GM23338 (cell line): ENCODE results near the gene UHRF2. TPM values are rescaled to one million over a fixed set of nuclear protein-coding genes. Genes with fewer than 3 reads are reported as not detected.
"Not testable (repeated sequence)": the region's sequence is repeated elsewhere in the genome, so short reads cannot be mapped to it uniquely, and the experiment has no call there.

Experiments used
- ATAC-seq: fragments of 200-7000 bp; cut with Tn5 transposase; 3 replicates; pipeline ENCODE4 v1.9.1; 2020
- DNase-seq: peaks from one replicate; pipeline ENCODE4 v3.0.0-alpha.2; 2015; ENCODE audit warnings: low spot score
- H2AFZ ChIP-seq: fragments of 200-600 bp; sonication (generic); 2 replicates; pipeline ENCODE4 v1.8.0; 2016; ENCODE audit warnings: antibody characterized with exemption, mild to moderate bottlenecking, moderate library complexity
- H3F3A ChIP-seq: fragments of 200-600 bp; sonication (generic); replicated peaks from 2 replicates; pipeline ENCODE4 v1.8.0; 2017; ENCODE audit warnings: antibody characterized with exemption, mixed run types, low read depth
- H3K27ac ChIP-seq: fragments of 200-600 bp; sonication (generic); 2 replicates; pipeline ENCODE4 v1.6.1; 2016; ENCODE audit warnings: low read depth
- H3K27me3 ChIP-seq: fragments of 200-600 bp; sonication (generic); 2 replicates; pipeline ENCODE4 v1.8.0; 2016; ENCODE audit warnings: mild to moderate bottlenecking, mixed run types, moderate library complexity; ENCODE audit not compliant: insufficient read depth
- H3K36me3 ChIP-seq: fragments of 200-600 bp; sonication (generic); 2 replicates; pipeline ENCODE4 v1.8.0; 2016; ENCODE audit warnings: mild to moderate bottlenecking; ENCODE audit not compliant: insufficient read depth
- H3K4me1 ChIP-seq: fragments of 200-600 bp; sonication (generic); 2 replicates; pipeline ENCODE4 v1.8.0; 2016; ENCODE audit warnings: mild to moderate bottlenecking, moderate library complexity; ENCODE audit not compliant: insufficient read depth
- H3K4me2 ChIP-seq: fragments of 200-600 bp; sonication (generic); 2 replicates; pipeline ENCODE4 v1.7.1; 2017; ENCODE audit warnings: mixed run types
- H3K4me3 ChIP-seq: fragments of 200-600 bp; sonication (generic); 2 replicates; pipeline ENCODE4 v1.6.1; 2016; ENCODE audit warnings: mixed run types
- H3K79me2 ChIP-seq: fragments of 200-600 bp; sonication (generic); replicated peaks from 2 replicates; pipeline ENCODE4 v1.8.0; 2017; ENCODE audit warnings: mild to moderate bottlenecking; ENCODE audit not compliant: insufficient read depth
- H3K9me2 ChIP-seq: fragments of 200-600 bp; sonication (generic); 2 replicates; pipeline ENCODE4 v1.8.0; 2017; ENCODE audit not compliant: insufficient read depth
- H4K20me1 ChIP-seq: fragments of 200-600 bp; sonication (generic); replicated peaks from 2 replicates; pipeline ENCODE4 v1.8.0; 2017; ENCODE audit warnings: mild to moderate bottlenecking; ENCODE audit not compliant: insufficient read depth
- H3K27ac Mint-ChIP-seq: 2 replicates; pipeline ENCODE4 v1.8.0; 2020; ENCODE audit warnings: inconsistent platforms, mild to moderate bottlenecking, moderate library complexity, mixed read lengths
- H3K27me3 Mint-ChIP-seq: 3 replicates; pipeline ENCODE4 v1.8.0; 2022; ENCODE audit warnings: low read depth, mild to moderate bottlenecking, moderate library complexity, mixed read lengths, inconsistent platforms; ENCODE audit not compliant: insufficient read depth, poor library complexity
- H3K36me3 Mint-ChIP-seq: 3 replicates; pipeline ENCODE4 v1.8.0; 2021; ENCODE audit warnings: low read depth, mild to moderate bottlenecking, inconsistent platforms, moderate library complexity, mixed read lengths
- H3K4me1 Mint-ChIP-seq: 3 replicates; pipeline ENCODE4 v1.8.0; 2020; ENCODE audit warnings: mild to moderate bottlenecking, inconsistent platforms, mixed read lengths
- H3K4me3 Mint-ChIP-seq: 3 replicates; pipeline ENCODE4 v1.8.0; 2021; ENCODE audit warnings: moderate library complexity, mild to moderate bottlenecking, inconsistent platforms, mixed read lengths
- H3K9me3 Mint-ChIP-seq: 3 replicates; pipeline ENCODE4 v1.8.0; 2020; ENCODE audit warnings: moderate library complexity, mild to moderate bottlenecking, inconsistent platforms, mixed read lengths
- CREB1 ChIP-seq: fragments of 250-450 bp; sonication (Bioruptor Pico); IDR thresholded peaks from 2 replicates; pipeline ENCODE4 v1.5.0; 2020; ENCODE audit warnings: low read depth, mild to moderate bottlenecking, moderate library complexity
- EZH2 ChIP-seq: fragments of 200-600 bp; sonication (generic); IDR thresholded peaks from one replicate; pipeline ENCODE4 v1.8.0; 2017; ENCODE audit warnings: antibody characterized with exemption, mild to moderate bottlenecking, low read depth; ENCODE audit not compliant: unreplicated experiment
- EZH2phosphoT487 ChIP-seq: fragments of 200-600 bp; sonication (generic); IDR thresholded peaks from one replicate; pipeline ENCODE4 v1.8.1; 2018; ENCODE audit warnings: antibody characterized with exemption; ENCODE audit not compliant: unreplicated experiment
- JUNB ChIP-seq: IDR thresholded peaks from one replicate; pipeline ENCODE4 v1.6.1; 2016; ENCODE audit warnings: antibody characterized with exemption; ENCODE audit not compliant: unreplicated experiment
- NANOG ChIP-seq: IDR thresholded peaks from 2 replicates; pipeline ENCODE4 v1.6.1; 2016; ENCODE audit warnings: antibody characterized with exemption, borderline replicate concordance
- POLR2AphosphoS5 ChIP-seq: IDR thresholded peaks from 2 replicates; pipeline ENCODE4 v1.6.1; 2016; ENCODE audit warnings: antibody characterized with exemption, low read depth
- STAT1 ChIP-seq: IDR thresholded peaks from one replicate; pipeline ENCODE4 v1.6.1; 2016; ENCODE audit warnings: antibody characterized with exemption; ENCODE audit not compliant: unreplicated experiment
- ZNF114 ChIP-seq: fragments of 250-450 bp; sonication (Bioruptor Pico); IDR thresholded peaks from 2 replicates; pipeline ENCODE4 v1.5.0; 2020; ENCODE audit warnings: mild to moderate bottlenecking, moderate library complexity
- ZNF331 ChIP-seq: fragments of 250-450 bp; sonication (Bioruptor Pico); IDR thresholded peaks from 2 replicates; pipeline ENCODE4 v1.5.0; 2020; ENCODE audit warnings: low read depth, mild to moderate bottlenecking, moderate library complexity
- polyA plus RNA-seq: library from polyadenylated mRNA; unstranded; fragments of >200 nt; fragmentation: Nextera tagmentation; extraction: Ambion mirVana; gene quantifications from 2 replicates; pipeline ENCODE4 v1.2.1, GENCODE V29; 2016
- total RNA-seq: library from RNA; depleted of rRNA; stranded (reverse); fragments of >200 nt; shearing (Covaris generic); gene quantifications from 2 replicates; pipeline ENCODE4 v1.2.3, GENCODE V29; 2014
- TF ChIP-seq, protein P1 (sequence below): fragments of 250-450 bp; sonication (Bioruptor Pico); IDR thresholded peaks from 2 replicates; pipeline ENCODE4 v1.5.0; 2020; ENCODE audit warnings: mild to moderate bottlenecking, moderate library complexity
- TF ChIP-seq, protein P2 (sequence below), 2 experiments: fragments of 200-600 bp in 1 of 2; sonication (generic) in 1 of 2; conservative IDR thresholded peaks; 2 replicates each; pipeline versions ENCODE4 v1.5.1 to v1.6.1; 2016 to 2017; ENCODE audit warnings: antibody characterized with exemption in 2 of 2, low read depth in 2 of 2, mild to moderate bottlenecking in 2 of 2, moderate library complexity in 1 of 2
- TF ChIP-seq, protein P3 (sequence below): IDR thresholded peaks from 2 replicates; pipeline ENCODE4 v1.6.1; 2016; ENCODE audit warnings: antibody characterized with exemption

UHRF2 gene
- total and polyA plus RNA-seq, 2 experiments from 2014 or later = 15.1 to 51.6 TPM

DNA sequence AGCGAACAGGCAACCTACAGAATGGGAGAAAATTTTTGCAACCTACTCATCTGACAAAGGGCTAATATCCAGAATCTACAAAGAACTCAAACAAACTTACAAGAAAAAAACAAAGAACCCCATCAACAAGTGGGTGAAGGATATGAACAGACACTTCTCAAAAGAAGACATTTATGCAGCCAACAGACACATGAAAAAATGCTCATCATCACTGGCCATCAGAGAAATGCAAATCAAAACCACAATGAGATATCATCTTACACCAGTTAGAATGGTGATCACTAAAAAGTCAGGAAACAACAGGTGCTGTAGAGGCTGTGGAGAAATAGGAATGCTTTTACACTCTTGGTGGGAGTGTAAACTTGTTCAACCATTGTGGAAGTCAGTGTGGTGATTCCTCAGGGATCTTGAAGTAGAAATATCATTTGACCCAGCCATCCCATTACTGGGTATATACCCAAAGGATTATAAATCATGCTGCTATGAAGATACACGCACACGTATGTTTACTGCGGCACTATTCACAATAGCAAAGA, 31.5 kb upstream of the UHRF2 start:
- not testable (repeated sequence) for H3F3A ChIP-seq, H3K36me3 Mint-ChIP-seq, ATAC-seq, H4K20me1 ChIP-seq, H3K27ac ChIP-seq, H3K4me1 Mint-ChIP-seq, H3K4me1 ChIP-seq, H3K36me3 ChIP-seq, DNase-seq, H2AFZ ChIP-seq, H3K27ac Mint-ChIP-seq, H3K79me2 ChIP-seq, H3K4me3 Mint-ChIP-seq, H3K27me3 Mint-ChIP-seq, H3K27me3 ChIP-seq, H3K4me2 ChIP-seq, H3K4me3 ChIP-seq, H3K9me2 ChIP-seq
- peaks cover 20% of the 10 kb centered on the region for H3K9me3 Mint-ChIP-seq

DNA sequence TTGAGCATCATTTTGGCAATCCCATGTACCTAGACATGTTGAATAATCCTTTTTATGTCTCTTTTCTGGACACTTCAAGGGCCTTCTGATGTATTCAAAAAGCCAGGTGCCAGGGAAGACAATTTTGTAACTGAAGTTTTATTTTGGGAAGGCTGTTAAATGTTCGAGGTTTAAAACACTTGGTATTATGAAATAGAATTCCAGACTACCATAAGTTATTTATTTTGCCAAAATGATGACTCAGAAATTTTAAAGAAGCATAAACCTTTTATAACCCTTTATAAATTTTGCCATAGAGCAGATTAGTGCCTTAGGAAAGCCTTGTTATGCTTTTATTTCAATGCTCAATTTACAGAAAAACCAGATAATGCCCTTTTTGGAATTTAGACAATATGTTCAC, 30.3 kb upstream of the UHRF2 start:
- Histone ChIP-seq H3K4me3 (no peak overlapping the region), H3K4me1 (no peaks in the 10 kb centered on the region), H3F3A (no peaks in the 10 kb centered on the region), H3K27ac (no peak overlapping the region), H3K9me2 (no peaks in the 10 kb centered on the region), H3K4me2 (no peak overlapping the region), H4K20me1 (no peaks in the 10 kb centered on the region), H2AFZ (no peak overlapping the region), H3K36me3 (no peaks in the 10 kb centered on the region), H3K27me3 (no peaks in the 10 kb centered on the region), H3K79me2 (no peaks in the 10 kb centered on the region)
- DNase-seq = no peak
- Mint-ChIP-seq H3K9me3 (peaks cover 9% of the 10 kb centered on the region; the same call in 2 of the 3 replicates), H3K27me3 (no peaks in the 10 kb centered on the region), H3K36me3 (no peaks in the 10 kb centered on the region), H3K4me1 (no peaks in the 10 kb centered on the region), H3K27ac (no peak overlapping the region), H3K4me3 (no peak overlapping the region)
- ATAC-seq = no peak
- TF ChIP-seq EZH2 (no peak), CREB1 (CRISPR knock-in tag) (no peak), POLR2AphosphoS5 (no peak), EZH2phosphoT487 (no peak), STAT1 (no peak), JUNB (no peak), ZNF114 (no peak), ZNF331 (CRISPR knock-in tag) (no peak), NANOG (no peak)
- TF ChIP-seq, protein P1, sequence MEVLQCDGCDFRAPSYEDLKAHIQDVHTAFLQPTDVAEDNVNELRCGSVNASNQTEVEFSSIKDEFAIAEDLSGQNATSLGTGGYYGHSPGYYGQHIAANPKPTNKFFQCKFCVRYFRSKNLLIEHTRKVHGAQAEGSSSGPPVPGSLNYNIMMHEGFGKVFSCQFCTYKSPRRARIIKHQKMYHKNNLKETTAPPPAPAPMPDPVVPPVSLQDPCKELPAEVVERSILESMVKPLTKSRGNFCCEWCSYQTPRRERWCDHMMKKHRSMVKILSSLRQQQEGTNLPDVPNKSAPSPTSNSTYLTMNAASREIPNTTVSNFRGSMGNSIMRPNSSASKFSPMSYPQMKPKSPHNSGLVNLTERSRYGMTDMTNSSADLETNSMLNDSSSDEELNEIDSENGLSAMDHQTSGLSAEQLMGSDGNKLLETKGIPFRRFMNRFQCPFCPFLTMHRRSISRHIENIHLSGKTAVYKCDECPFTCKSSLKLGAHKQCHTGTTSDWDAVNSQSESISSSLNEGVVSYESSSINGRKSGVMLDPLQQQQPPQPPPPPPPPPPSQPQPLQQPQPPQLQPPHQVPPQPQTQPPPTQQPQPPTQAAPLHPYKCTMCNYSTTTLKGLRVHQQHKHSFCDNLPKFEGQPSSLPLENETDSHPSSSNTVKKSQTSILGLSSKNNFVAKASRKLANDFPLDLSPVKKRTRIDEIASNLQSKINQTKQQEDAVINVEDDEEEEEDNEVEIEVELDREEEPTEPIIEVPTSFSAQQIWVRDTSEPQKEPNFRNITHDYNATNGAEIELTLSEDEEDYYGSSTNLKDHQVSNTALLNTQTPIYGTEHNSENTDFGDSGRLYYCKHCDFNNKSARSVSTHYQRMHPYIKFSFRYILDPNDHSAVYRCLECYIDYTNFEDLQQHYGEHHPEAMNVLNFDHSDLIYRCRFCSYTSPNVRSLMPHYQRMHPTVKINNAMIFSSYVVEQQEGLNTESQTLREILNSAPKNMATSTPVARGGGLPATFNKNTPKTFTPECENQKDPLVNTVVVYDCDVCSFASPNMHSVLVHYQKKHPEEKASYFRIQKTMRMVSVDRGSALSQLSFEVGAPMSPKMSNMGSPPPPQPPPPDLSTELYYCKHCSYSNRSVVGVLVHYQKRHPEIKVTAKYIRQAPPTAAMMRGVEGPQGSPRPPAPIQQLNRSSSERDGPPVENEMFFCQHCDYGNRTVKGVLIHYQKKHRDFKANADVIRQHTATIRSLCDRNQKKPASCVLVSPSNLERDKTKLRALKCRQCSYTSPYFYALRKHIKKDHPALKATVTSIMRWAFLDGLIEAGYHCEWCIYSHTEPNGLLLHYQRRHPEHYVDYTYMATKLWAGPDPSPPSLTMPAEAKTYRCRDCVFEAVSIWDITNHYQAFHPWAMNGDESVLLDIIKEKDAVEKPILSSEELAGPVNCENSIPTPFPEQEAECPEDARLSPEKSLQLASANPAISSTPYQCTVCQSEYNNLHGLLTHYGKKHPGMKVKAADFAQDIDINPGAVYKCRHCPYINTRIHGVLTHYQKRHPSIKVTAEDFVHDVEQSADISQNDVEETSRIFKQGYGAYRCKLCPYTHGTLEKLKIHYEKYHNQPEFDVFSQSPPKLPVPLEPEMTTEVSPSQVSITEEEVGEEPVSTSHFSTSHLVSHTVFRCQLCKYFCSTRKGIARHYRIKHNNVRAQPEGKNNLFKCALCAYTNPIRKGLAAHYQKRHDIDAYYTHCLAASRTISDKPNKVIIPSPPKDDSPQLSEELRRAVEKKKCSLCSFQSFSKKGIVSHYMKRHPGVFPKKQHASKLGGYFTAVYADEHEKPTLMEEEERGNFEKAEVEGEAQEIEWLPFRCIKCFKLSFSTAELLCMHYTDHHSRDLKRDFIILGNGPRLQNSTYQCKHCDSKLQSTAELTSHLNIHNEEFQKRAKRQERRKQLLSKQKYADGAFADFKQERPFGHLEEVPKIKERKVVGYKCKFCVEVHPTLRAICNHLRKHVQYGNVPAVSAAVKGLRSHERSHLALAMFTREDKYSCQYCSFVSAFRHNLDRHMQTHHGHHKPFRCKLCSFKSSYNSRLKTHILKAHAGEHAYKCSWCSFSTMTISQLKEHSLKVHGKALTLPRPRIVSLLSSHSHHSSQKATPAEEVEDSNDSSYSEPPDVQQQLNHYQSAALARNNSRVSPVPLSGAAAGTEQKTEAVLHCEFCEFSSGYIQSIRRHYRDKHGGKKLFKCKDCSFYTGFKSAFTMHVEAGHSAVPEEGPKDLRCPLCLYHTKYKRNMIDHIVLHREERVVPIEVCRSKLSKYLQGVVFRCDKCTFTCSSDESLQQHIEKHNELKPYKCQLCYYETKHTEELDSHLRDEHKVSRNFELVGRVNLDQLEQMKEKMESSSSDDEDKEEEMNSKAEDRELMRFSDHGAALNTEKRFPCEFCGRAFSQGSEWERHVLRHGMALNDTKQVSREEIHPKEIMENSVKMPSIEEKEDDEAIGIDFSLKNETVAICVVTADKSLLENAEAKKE (CRISPR knock-in tag) = no peak
- TF ChIP-seq, protein P2, sequence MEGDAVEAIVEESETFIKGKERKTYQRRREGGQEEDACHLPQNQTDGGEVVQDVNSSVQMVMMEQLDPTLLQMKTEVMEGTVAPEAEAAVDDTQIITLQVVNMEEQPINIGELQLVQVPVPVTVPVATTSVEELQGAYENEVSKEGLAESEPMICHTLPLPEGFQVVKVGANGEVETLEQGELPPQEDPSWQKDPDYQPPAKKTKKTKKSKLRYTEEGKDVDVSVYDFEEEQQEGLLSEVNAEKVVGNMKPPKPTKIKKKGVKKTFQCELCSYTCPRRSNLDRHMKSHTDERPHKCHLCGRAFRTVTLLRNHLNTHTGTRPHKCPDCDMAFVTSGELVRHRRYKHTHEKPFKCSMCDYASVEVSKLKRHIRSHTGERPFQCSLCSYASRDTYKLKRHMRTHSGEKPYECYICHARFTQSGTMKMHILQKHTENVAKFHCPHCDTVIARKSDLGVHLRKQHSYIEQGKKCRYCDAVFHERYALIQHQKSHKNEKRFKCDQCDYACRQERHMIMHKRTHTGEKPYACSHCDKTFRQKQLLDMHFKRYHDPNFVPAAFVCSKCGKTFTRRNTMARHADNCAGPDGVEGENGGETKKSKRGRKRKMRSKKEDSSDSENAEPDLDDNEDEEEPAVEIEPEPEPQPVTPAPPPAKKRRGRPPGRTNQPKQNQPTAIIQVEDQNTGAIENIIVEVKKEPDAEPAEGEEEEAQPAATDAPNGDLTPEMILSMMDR (conservative IDR thresholded peaks at IDR 0.05; ENCODE audit: low read depth in 2 of 2) = no peak
- TF ChIP-seq, protein P3, sequence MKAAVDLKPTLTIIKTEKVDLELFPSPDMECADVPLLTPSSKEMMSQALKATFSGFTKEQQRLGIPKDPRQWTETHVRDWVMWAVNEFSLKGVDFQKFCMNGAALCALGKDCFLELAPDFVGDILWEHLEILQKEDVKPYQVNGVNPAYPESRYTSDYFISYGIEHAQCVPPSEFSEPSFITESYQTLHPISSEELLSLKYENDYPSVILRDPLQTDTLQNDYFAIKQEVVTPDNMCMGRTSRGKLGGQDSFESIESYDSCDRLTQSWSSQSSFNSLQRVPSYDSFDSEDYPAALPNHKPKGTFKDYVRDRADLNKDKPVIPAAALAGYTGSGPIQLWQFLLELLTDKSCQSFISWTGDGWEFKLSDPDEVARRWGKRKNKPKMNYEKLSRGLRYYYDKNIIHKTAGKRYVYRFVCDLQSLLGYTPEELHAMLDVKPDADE = no peak
